Liver (tissue), 9 donors: Measurements from ENCODE around the gene DNAJC15. TPM values are rescaled to one million over a fixed set of nuclear protein-coding genes. Genes with fewer than 3 reads are reported as not detected.

Experiments used
- DNase-seq: peaks from one replicate; pipeline ENCODE4 v3.0.0-alpha.2; 2017; ENCODE audit warnings: low spot score
- H3K27ac ChIP-seq, 2 donors: one replicate each; pipeline ENCODE4 v1.7.0; 2013; ENCODE audit warnings: inconsistent platforms in 2 of 2, low read length in 2 of 2, control low read depth in 1 of 2, low read depth in 1 of 2, mild to moderate bottlenecking in 1 of 2
- H3K27me3 ChIP-seq, 4 donors: one replicate each; pipeline versions ENCODE4 v1.6.1 to v1.7.0; 2013; ENCODE audit warnings: low read length in 3 of 4, inconsistent platforms in 1 of 4, mild to moderate bottlenecking in 1 of 4, moderate library complexity in 1 of 4; ENCODE audit not compliant: control insufficient read depth in 4 of 4, insufficient read depth in 4 of 4
- H3K36me3 ChIP-seq, 4 donors: one replicate each; pipeline versions ENCODE4 v1.6.1 to v1.7.0; 2013; ENCODE audit warnings: low read length in 3 of 4, mild to moderate bottlenecking in 3 of 4, low read depth in 1 of 4, moderate library complexity in 1 of 4; ENCODE audit not compliant: control insufficient read depth in 4 of 4, insufficient read depth in 3 of 4
- H3K4me1 ChIP-seq, 4 donors: one replicate each; pipeline versions ENCODE4 v1.6.1 to v1.7.0; 2013; ENCODE audit warnings: low read length in 3 of 4, mild to moderate bottlenecking in 3 of 4, moderate library complexity in 1 of 4; ENCODE audit not compliant: control insufficient read depth in 4 of 4, insufficient read depth in 4 of 4
- H3K4me3 ChIP-seq, 3 donors: one replicate each; pipeline versions ENCODE4 v1.6.1 to v1.7.0; 2013; ENCODE audit warnings: low read length in 3 of 3, control low read depth in 1 of 3, low read depth in 1 of 3, mild to moderate bottlenecking in 1 of 3
- H3K9ac ChIP-seq, 2 donors: one replicate each; pipeline ENCODE4 v1.7.0; 2013; ENCODE audit warnings: low read length in 2 of 2, mild to moderate bottlenecking in 2 of 2, moderate library complexity in 2 of 2, control low read depth in 1 of 2, low read depth in 1 of 2
- H3K9me3 ChIP-seq, 4 donors: one replicate each; pipeline versions ENCODE4 v1.6.1 to v1.7.0; 2013; ENCODE audit warnings: low read length in 3 of 4; ENCODE audit not compliant: control insufficient read depth in 4 of 4
- CTCF ChIP-seq: fragments of 150-350 bp; IDR thresholded peaks from 2 replicates; pipeline ENCODE4 v1.5.1; 2017; ENCODE audit warnings: improper control_type of control experiment, low read depth, low read length; ENCODE audit not compliant: missing input control
- EGR1 ChIP-seq, 2 donors: IDR thresholded peaks; 2 replicates each; pipeline ENCODE4 v1.6.1; 2016 to 2018; ENCODE audit warnings: antibody characterized with exemption in 2 of 2, low read depth in 2 of 2
- FOXA1 ChIP-seq: IDR thresholded peaks from 2 replicates; pipeline ENCODE4 v1.6.1; 2016; ENCODE audit warnings: antibody characterized with exemption
- FOXA2 ChIP-seq: IDR thresholded peaks from 2 replicates; pipeline ENCODE4 v1.6.1; 2016; ENCODE audit warnings: antibody characterized with exemption
- GABPA ChIP-seq, 2 donors: IDR thresholded peaks in 1 of 2; conservative IDR thresholded peaks in 1 of 2; 2 replicates each; pipeline ENCODE4 v1.6.1; 2016; ENCODE audit warnings: antibody characterized with exemption in 2 of 2, mild to moderate bottlenecking in 1 of 2, moderate library complexity in 1 of 2
- HNF4A ChIP-seq, 2 donors: conservative IDR thresholded peaks; 2 replicates each; pipeline ENCODE4 v1.6.1; 2016; ENCODE audit warnings: antibody characterized with exemption in 2 of 2, mild to moderate bottlenecking in 2 of 2
- HNF4G ChIP-seq: IDR thresholded peaks from 2 replicates; pipeline ENCODE4 v1.6.1; 2016; ENCODE audit warnings: antibody characterized with exemption
- JUND ChIP-seq, 2 donors: IDR thresholded peaks; 2 replicates each; pipeline ENCODE4 v1.6.1; 2016; ENCODE audit warnings: antibody characterized with exemption in 2 of 2
- NR2F2 ChIP-seq: IDR thresholded peaks from 2 replicates; pipeline ENCODE4 v1.6.1; 2016; ENCODE audit warnings: antibody characterized with exemption
- RAD21 ChIP-seq, 2 donors: IDR thresholded peaks; 2 replicates each; pipeline ENCODE4 v1.6.1; 2016; ENCODE audit warnings: antibody characterized with exemption in 2 of 2, mild to moderate bottlenecking in 2 of 2
- REST ChIP-seq: IDR thresholded peaks from 2 replicates; pipeline ENCODE4 v1.6.1; 2016; ENCODE audit warnings: antibody characterized with exemption, mild to moderate bottlenecking
- RXRA ChIP-seq, 2 donors: IDR thresholded peaks; 2 replicates each; pipeline ENCODE4 v1.6.1; 2017 to 2018; ENCODE audit warnings: antibody characterized with exemption in 2 of 2, mild to moderate bottlenecking in 1 of 2
- SP1 ChIP-seq: IDR thresholded peaks from 2 replicates; pipeline ENCODE4 v1.6.1; 2018; ENCODE audit warnings: antibody characterized with exemption, mild to moderate bottlenecking
- TAF1 ChIP-seq: conservative IDR thresholded peaks from 2 replicates; pipeline ENCODE4 v1.6.1; 2016; ENCODE audit warnings: antibody characterized with exemption, mild to moderate bottlenecking
- YY1 ChIP-seq: IDR thresholded peaks from 2 replicates; pipeline ENCODE4 v1.6.1; 2016; ENCODE audit warnings: antibody characterized with exemption, mild to moderate bottlenecking
- ZBTB33 ChIP-seq: IDR thresholded peaks from 2 replicates; pipeline ENCODE4 v1.6.1; 2016; ENCODE audit warnings: antibody characterized with exemption
- WGBS: extraction: QIAGEN DNeasy Blood & Tissue Kit; methylation state at CpG from one replicate; pipeline ENCODE4 v1.1.7; 2013; 5-methylcytosine and 5-hydroxymethylcytosine counted together
- polyA plus RNA-seq, 2 donors: library from polyadenylated mRNA; stranded (reverse) in 1 of 2; unstranded in 1 of 2; fragments of 200-250 nt in 1 of 2; fragments of >200 nt in 1 of 2; fragmentation: Nextera tagmentation in 1 of 2; extraction: Ambion mirVana in 1 of 2; gene quantifications; one replicate each; pipeline versions ENCODE4 v1.2.1 to v1.2.3, GENCODE V29; 2013 to 2015
- total RNA-seq, 2 donors: library from RNA; depleted of rRNA; stranded (reverse); fragments of >200 nt; gene quantifications; one replicate each; pipeline ENCODE4 v1.2.3, GENCODE V29; 2014
- TF ChIP-seq, protein P1 (sequence below): IDR thresholded peaks from 2 replicates; pipeline ENCODE4 v1.6.1; 2016; ENCODE audit warnings: antibody characterized with exemption
- TF ChIP-seq, protein P2 (sequence below): IDR thresholded peaks from 2 replicates; pipeline ENCODE4 v1.6.1; 2016; ENCODE audit warnings: antibody characterized with exemption
- donor health status: healthy.
- donor health status: healthy.
- donor health status: healthy.
- donor health status: healthy.
- donor health status: healthy.

Gene DNAJC15
- total and polyA plus RNA-seq, 4 donors: 5.8 to 55.4 (median 14.0) TPM

GRCh38 chr13:43133792-43134191, 110.4 kb downstream of the DNAJC15 start (continued):
- TF ChIP-seq REST: no peak
- TF ChIP-seq RXRA (IDR thresholded peaks at IDR 0.05): no peak
- no peak for TF ChIP-seq HNF4G
- TF ChIP-seq HNF4A (conservative IDR thresholded peaks at IDR 0.05): no peak
- TF ChIP-seq NR2F2: no peak
- TF ChIP-seq, protein P1, sequence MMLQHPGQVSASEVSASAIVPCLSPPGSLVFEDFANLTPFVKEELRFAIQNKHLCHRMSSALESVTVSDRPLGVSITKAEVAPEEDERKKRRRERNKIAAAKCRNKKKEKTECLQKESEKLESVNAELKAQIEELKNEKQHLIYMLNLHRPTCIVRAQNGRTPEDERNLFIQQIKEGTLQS: no peak
- no peak for TF ChIP-seq FOXA1
- TF ChIP-seq SP1: no peak

GRCh38 chr13:43134868-43135267, 111.5 kb downstream of the DNAJC15 start:
- no peak overlapping the region for H3K27ac ChIP-seq
- no peak for DNase-seq
- no peaks in the 10 kb centered on the region for H3K27me3 ChIP-seq
- 93% methylated on average over 7 of the region's 7 CpGs for WGBS
- H3K9me3 ChIP-seq: no peaks in the 10 kb centered on the region
- TF ChIP-seq FOXA2 (no peak), SP1 (no peak)
- no peak overlapping the region for H3K9ac ChIP-seq
- no peak overlapping the region for H3K4me3 ChIP-seq
- H3K36me3 ChIP-seq: no peaks in the 10 kb centered on the region
- H3K4me1 ChIP-seq: peaks cover 0 to 7% (median 0%) of the 10 kb centered on the region in 4 donors

DNA sequence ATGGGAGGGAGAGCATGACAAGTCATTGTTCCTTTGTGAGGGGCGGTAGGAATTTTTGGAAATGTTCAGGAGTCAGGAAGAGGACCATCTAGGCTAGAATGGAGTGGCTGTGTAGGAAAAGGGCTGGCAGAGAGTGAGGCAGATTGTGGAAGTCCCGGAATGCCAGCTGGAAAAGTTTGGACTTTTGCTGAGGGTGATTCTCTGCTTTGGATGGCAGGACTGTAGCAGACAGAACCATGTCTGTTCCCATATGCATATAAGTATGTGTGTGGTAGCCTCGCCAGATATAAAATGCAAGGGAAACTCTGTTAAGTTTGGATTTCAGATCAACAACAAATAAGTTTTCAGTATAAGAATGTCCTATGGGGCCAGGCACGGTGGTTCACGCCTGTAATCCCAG, 112.1 kb downstream of the DNAJC15 start:
- no peak for TF ChIP-seq FOXA2
- TF ChIP-seq YY1: no peak
- TF ChIP-seq REST: no peak
- no peak for TF ChIP-seq JUND (IDR thresholded peaks at IDR 0.05)
- TF ChIP-seq GABPA (IDR thresholded peaks at IDR 0.05 in 1 of 2, conservative IDR thresholded peaks at IDR 0.05 in 1 of 2): no peak
- TF ChIP-seq, protein P1: no peak
- TF ChIP-seq TAF1: no peak
- TF ChIP-seq FOXA1: no peak
- no peak for TF ChIP-seq RXRA (IDR thresholded peaks at IDR 0.05)
- TF ChIP-seq, protein P2, sequence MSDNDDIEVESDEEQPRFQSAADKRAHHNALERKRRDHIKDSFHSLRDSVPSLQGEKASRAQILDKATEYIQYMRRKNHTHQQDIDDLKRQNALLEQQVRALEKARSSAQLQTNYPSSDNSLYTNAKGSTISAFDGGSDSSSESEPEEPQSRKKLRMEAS: no peak
- no peak for TF ChIP-seq EGR1 (IDR thresholded peaks at IDR 0.05; ENCODE audit: low read depth in 2 of 2)
- TF ChIP-seq RAD21 (IDR thresholded peaks at IDR 0.05): no peak
- no peak for TF ChIP-seq CTCF
- TF ChIP-seq HNF4A (conservative IDR thresholded peaks at IDR 0.05): no peak
- TF ChIP-seq ZBTB33: no peak
- Histone ChIP-seq H3K4me1 (peaks cover 0 to 7% (median 0%) of the 10 kb centered on the region in 4 donors), H3K4me3 (no peak overlapping the region), H3K27ac (no peak overlapping the region), H3K27me3 (no peaks in the 10 kb centered on the region), H3K36me3 (no peaks in the 10 kb centered on the region), H3K9me3 (no peaks in the 10 kb centered on the region), H3K9ac (no peak overlapping the region)
- DNase-seq: no peak
- WGBS: 94% methylated on average over 5 of the region's 5 CpGs
